B cell (primary cell): ENCODE results near the gene AQP12B. TPM values are rescaled to one million over a fixed set of nuclear protein-coding genes. Genes with fewer than 3 reads are reported as not detected.

Experiments used
- ATAC-seq: fragments of 200-7000 bp; cut with Tn5 transposase; one replicate; pipeline ENCODE4 v1.10.0; 2021; ENCODE audit warnings: low read depth, mild to moderate bottlenecking, moderate number of reproducible peaks, moderate library complexity
- CTCF ChIA-PET: fragments of 350-600 bp; sonication (Branson Sonifier 250); formaldehyde crosslinking; loops from one replicate; lab custom pipeline; 2021; ENCODE audit warnings: antibody characterized with exemption, inconsistent platforms; lab: Charles Lee
- POLR2A ChIA-PET: fragments of 350-600 bp; sonication (Branson Sonifier 250); formaldehyde crosslinking; loops from one replicate; lab custom pipeline; 2021; ENCODE audit warnings: antibody characterized with exemption; lab: Charles Lee
- DNase-seq: peaks from one replicate; pipeline ENCODE4 v3.0.0; 2013
- H2AFZ ChIP-seq: 2 replicates; pipeline ENCODE4 v1.6.1; 2012; ENCODE audit warnings: mild to moderate bottlenecking, low read depth, low read length; ENCODE audit not compliant: insufficient read depth, poor library complexity, severe bottlenecking
- H3K27ac ChIP-seq, 2 donors: 1 replicate in 1 of 2; 2 replicates in 1 of 2; pipeline ENCODE4 v1.5.1; 2012 to 2013; ENCODE audit warnings: low read length in 2 of 2, mild to moderate bottlenecking in 2 of 2, moderate library complexity in 1 of 2
- H3K27me3 ChIP-seq, 4 experiments: fragments of 200-600 bp in 1 of 4; sonication (generic) in 1 of 4; replicated peaks in 1 of 4; 1 replicate in 2 of 4; 2 replicates in 2 of 4; pipeline versions ENCODE4 v1.6.1 to v1.7.0; 2013 to 2016; ENCODE audit warnings: low read length in 3 of 4, mild to moderate bottlenecking in 2 of 4, mixed read lengths in 1 of 4, moderate library complexity in 1 of 4; ENCODE audit not compliant: insufficient read depth in 4 of 4, control insufficient read depth in 3 of 4; ENCODE audit errors: control extremely low read depth in 1 of 4
- H3K36me3 ChIP-seq, 2 experiments: replicated peaks in 1 of 2; 1 replicate in 1 of 2; 2 replicates in 1 of 2; pipeline versions ENCODE4 v1.6.1 to v1.7.1; 2013; ENCODE audit warnings: low read length in 1 of 2; ENCODE audit not compliant: insufficient read depth in 2 of 2, control insufficient read depth in 1 of 2; ENCODE audit errors: control extremely low read depth in 1 of 2, extremely low read depth in 1 of 2
- H3K4me1 ChIP-seq, 2 donors: fragments of 200-600 bp in 1 of 2; sonication (generic) in 1 of 2; 1 replicate in 1 of 2; 2 replicates in 1 of 2; pipeline versions ENCODE4 v1.5.1 to v1.6.1; 2013 to 2017; ENCODE audit warnings: low read length in 2 of 2; ENCODE audit not compliant: control insufficient read depth in 2 of 2, insufficient read depth in 2 of 2
- H3K4me2 ChIP-seq: replicated peaks from 2 replicates; pipeline ENCODE3; 2012; ENCODE audit warnings: mild to moderate bottlenecking, low read depth, low read length; ENCODE audit not compliant: poor library complexity, severe bottlenecking
- H3K4me3 ChIP-seq, 5 experiments: fragments of 200-600 bp in 1 of 5; sonication (generic) in 1 of 5; 1 replicate in 3 of 5; 2 replicates in 2 of 5; pipeline versions ENCODE4 v1.5.1 to v1.7.0; 2011 to 2016; ENCODE audit warnings: low read length in 4 of 5, mild to moderate bottlenecking in 4 of 5, low read depth in 2 of 5, control low read depth in 1 of 5, moderate library complexity in 1 of 5; ENCODE audit not compliant: insufficient read depth in 1 of 5; ENCODE audit errors: control extremely low read depth in 1 of 5, extremely low read depth in 1 of 5
- H3K79me2 ChIP-seq: fragments of 200-600 bp; sonication (generic); one replicate; pipeline ENCODE4 v1.6.0; 2016; ENCODE audit warnings: low read length; ENCODE audit not compliant: control insufficient read depth, insufficient read depth
- H3K9ac ChIP-seq: fragments of 200-600 bp; sonication (generic); 2 replicates; pipeline ENCODE4 v1.6.1; 2017; ENCODE audit warnings: mild to moderate bottlenecking, low read length, moderate library complexity
- H3K9me3 ChIP-seq, 3 donors: one replicate each; pipeline versions ENCODE4 v1.6.1 to v1.7.1; 2013; ENCODE audit warnings: low read length in 2 of 3; ENCODE audit not compliant: control insufficient read depth in 2 of 3, insufficient read depth in 1 of 3; ENCODE audit errors: control extremely low read depth in 1 of 3
- H4K20me1 ChIP-seq: 2 replicates; pipeline ENCODE4 v1.6.0; 2012; ENCODE audit warnings: mild to moderate bottlenecking, low read length; ENCODE audit not compliant: insufficient read depth, control insufficient read depth, poor library complexity, severe bottlenecking
- H3K27ac Mint-ChIP-seq: one replicate; pipeline ENCODE4 v1.8.0; 2021; ENCODE audit warnings: mixed read lengths
- H3K27me3 Mint-ChIP-seq: one replicate; pipeline ENCODE4 v1.8.0; 2021; ENCODE audit warnings: mixed read lengths
- H3K4me1 Mint-ChIP-seq: one replicate; pipeline ENCODE4 v1.8.0; 2021; ENCODE audit warnings: mixed read lengths
- H3K4me3 Mint-ChIP-seq: one replicate; pipeline ENCODE4 v1.8.0; 2021; ENCODE audit warnings: mixed read lengths
- H3K9me3 Mint-ChIP-seq: one replicate; pipeline ENCODE4 v1.8.0; 2022; ENCODE audit warnings: mixed read lengths; ENCODE audit not compliant: insufficient read depth
- EZH2 ChIP-seq: IDR thresholded peaks from 2 replicates; pipeline ENCODE4 v1.6.1; 2012; ENCODE audit warnings: borderline replicate concordance, low read depth, mild to moderate bottlenecking, moderate library complexity, low read length; ENCODE audit not compliant: insufficient read depth, poor library complexity, severe bottlenecking
- WGBS: methylation state at CpG from one replicate; pipeline ENCODE4 v1.1.5; 2013; ENCODE audit warnings: missing lambda C conversion rate; ENCODE audit not compliant: insufficient coverage; 5-methylcytosine and 5-hydroxymethylcytosine counted together
- intact Hi-C: fragments of 100-400 bp; cut with micrococcal nuclease; formaldehyde crosslinking; loops from one replicate; pipeline ENCODE4 v1.10.0; 2022
- polyA plus RNA-seq: library from polyadenylated mRNA; depleted of rRNA; stranded (reverse); fragments of >200 nt; gene quantifications from 2 replicates; pipeline ENCODE4 v1.2.3, GENCODE V29; 2012
- small RNA-seq: library from RNA; depleted of rRNA; stranded (forward); fragments of <200 nt; gene quantifications from one replicate; pipeline ENCODE3, GENCODE V24; 2012; ENCODE audit warnings: low replicate concordance, low read depth; ENCODE audit not compliant: insufficient read length
- total RNA-seq, 2 donors: library from RNA; stranded (reverse); fragments of 120-200 nt in 1 of 2; gene quantifications; 1 replicate in 1 of 2; 2 replicates in 1 of 2; pipeline versions ENCODE4 v1.2.3 to v1.2.4, GENCODE V29; 2013 to 2022
- TF ChIP-seq, protein P1 (sequence below): fragments of 200-600 bp; IDR thresholded peaks from one replicate; pipeline ENCODE4 v1.8.0; 2022; ENCODE audit warnings: antibody characterized with exemption, mild to moderate bottlenecking

AQP12B gene
- total and polyA plus RNA-seq, 2 donors (not counting 1 experiment from before 2014, with no cell fraction given): not detected

DNA sequence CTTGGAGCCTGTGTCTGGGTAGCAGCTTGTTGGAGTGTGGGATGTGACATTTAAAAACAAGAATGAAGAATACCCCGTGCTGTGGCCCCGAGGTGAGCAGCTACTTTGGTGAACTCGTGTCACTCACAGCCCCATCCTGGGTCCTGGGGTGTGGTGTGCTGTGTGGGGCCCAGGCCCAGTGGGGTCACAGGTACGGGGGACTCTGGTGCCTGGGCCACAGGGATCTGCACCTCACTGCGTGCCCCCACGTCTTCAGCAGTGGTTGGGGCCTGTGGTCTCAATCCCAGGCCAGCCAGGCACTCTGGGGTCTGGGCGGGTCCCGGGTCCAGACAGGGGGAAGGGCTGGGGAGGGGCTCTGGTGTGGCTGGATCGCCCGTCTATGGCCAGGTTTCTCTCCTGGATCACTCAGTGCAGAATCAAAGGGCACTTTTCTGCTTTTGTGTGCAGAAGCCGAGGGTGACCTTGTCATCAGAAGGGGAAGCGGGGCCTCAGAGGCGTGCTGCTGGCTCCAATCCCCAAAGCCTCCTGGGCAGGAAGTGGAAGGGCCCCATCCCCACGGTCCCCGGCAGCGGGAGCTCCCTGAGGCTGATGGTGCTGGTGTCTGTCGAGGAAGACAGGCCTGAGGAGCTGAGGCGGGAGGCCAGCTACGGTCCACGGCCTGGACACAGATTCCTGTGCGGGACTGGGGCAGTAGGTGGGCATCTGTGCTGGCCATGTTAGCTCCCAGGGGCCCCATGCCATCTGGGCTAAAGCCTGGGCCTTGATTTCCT is 56.0 kb downstream of the AQP12B start:
- Histone ChIP-seq H3K9me3 (peaks cover 0 to 3% (median 0%) of the 10 kb centered on the region in 3 donors), H3K4me2 (no peak overlapping the region), H2AFZ (no peak overlapping the region), H3K79me2 (no peaks in the 10 kb centered on the region), H3K4me3 (no peak overlapping the region), H3K36me3 (no peaks in the 10 kb centered on the region), H3K27me3 (peaks cover 0 to 10% (median 3%) of the 10 kb centered on the region in 4 experiments), H3K27ac (no peak overlapping the region), H3K4me1 (peaks cover 27 to 29% of the 10 kb centered on the region in 2 donors), H3K9ac (no peak overlapping the region), H4K20me1 (no peaks in the 10 kb centered on the region)
- intact Hi-C loops: no loop called here
- no peak for ATAC-seq
- ChIA-PET CTCF (interaction anchor here (0.5 kb wide), 1 partner anchor 1090 kb away, joined by 3 read pairs; no protein-coding TSS in a partner anchor), POLR2A (no interaction called here)
- Mint-ChIP-seq H3K9me3 (no peaks in the 10 kb centered on the region), H3K27ac (no peak overlapping the region), H3K4me3 (no peak overlapping the region), H3K27me3 (peaks cover 12% of the 10 kb centered on the region), H3K4me1 (peaks cover 7% of the 10 kb centered on the region)
- WGBS: 25% methylated on average over 21 of the region's 21 CpGs
- no peak for DNase-seq
- TF ChIP-seq EZH2: no peak
- TF ChIP-seq, protein P1, sequence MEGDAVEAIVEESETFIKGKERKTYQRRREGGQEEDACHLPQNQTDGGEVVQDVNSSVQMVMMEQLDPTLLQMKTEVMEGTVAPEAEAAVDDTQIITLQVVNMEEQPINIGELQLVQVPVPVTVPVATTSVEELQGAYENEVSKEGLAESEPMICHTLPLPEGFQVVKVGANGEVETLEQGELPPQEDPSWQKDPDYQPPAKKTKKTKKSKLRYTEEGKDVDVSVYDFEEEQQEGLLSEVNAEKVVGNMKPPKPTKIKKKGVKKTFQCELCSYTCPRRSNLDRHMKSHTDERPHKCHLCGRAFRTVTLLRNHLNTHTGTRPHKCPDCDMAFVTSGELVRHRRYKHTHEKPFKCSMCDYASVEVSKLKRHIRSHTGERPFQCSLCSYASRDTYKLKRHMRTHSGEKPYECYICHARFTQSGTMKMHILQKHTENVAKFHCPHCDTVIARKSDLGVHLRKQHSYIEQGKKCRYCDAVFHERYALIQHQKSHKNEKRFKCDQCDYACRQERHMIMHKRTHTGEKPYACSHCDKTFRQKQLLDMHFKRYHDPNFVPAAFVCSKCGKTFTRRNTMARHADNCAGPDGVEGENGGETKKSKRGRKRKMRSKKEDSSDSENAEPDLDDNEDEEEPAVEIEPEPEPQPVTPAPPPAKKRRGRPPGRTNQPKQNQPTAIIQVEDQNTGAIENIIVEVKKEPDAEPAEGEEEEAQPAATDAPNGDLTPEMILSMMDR: no peak

Small RNA genes lying within 50 kb of the gene (small RNA-seq; reads per million reads assigned to genes)
- gene AC011298.3: not detected

Other genes with a start within 250 kb of the AQP12B start
- 2.6 and 3.3 TPM in 2 replicates for gene GPC1, start 247.2 kb downstream of the AQP12B start, total RNA-seq
- 1.2 and 1.6 TPM in 2 replicates for gene GPC1, start 247.2 kb downstream of the AQP12B start, polyA plus RNA-seq
- gene ANKMY1, start 124.9 kb downstream of the AQP12B start, total RNA-seq: 72.1 and 73.4 TPM in 2 replicates
- 39.8 and 51.7 TPM in 2 replicates for gene ANKMY1, start 124.9 kb downstream of the AQP12B start, polyA plus RNA-seq
- 19.0 TPM in 2 replicates for gene DUSP28, start 122.5 kb downstream of the AQP12B start, total RNA-seq
- 19.1 and 20.2 TPM in 2 replicates for gene DUSP28, start 122.5 kb downstream of the AQP12B start, polyA plus RNA-seq
- gene RNPEPL1, start 114.4 kb downstream of the AQP12B start, total RNA-seq: 98.0 and 109 TPM in 2 replicates
- gene RNPEPL1, start 114.4 kb downstream of the AQP12B start, polyA plus RNA-seq: 99.9 and 103 TPM in 2 replicates
- 73.4 and 88.9 TPM in 2 replicates for gene CAPN10, start 96.2 kb downstream of the AQP12B start, total RNA-seq
- gene CAPN10, start 96.2 kb downstream of the AQP12B start, polyA plus RNA-seq: 79.7 and 92.1 TPM in 2 replicates
- 1.8 and 2.2 TPM in 2 replicates for gene GPR35, start 57.4 kb downstream of the AQP12B start, total RNA-seq
- gene GPR35, start 57.4 kb downstream of the AQP12B start, polyA plus RNA-seq: 9.6 and 14.0 TPM in 2 replicates
- not detected in 2 replicates for gene AQP12A, start 9.0 kb upstream of the AQP12B start, total RNA-seq
- not detected in 2 replicates for gene AQP12A, start 9.0 kb upstream of the AQP12B start, polyA plus RNA-seq
- gene KIF1A, start 137.3 kb upstream of the AQP12B start, total RNA-seq: not detected in 2 replicates
- gene KIF1A, start 137.3 kb upstream of the AQP12B start, polyA plus RNA-seq: not detected in 2 replicates
- not detected in 2 replicates for gene AGXT, start 185.9 kb upstream of the AQP12B start, total RNA-seq
- gene AGXT, start 185.9 kb upstream of the AQP12B start, polyA plus RNA-seq: not detected in 2 replicates
- not detected in 2 replicates for gene MAB21L4, start 213.3 kb upstream of the AQP12B start, total RNA-seq
- gene MAB21L4, start 213.3 kb upstream of the AQP12B start, polyA plus RNA-seq: not detected in 2 replicates
- gene CROCC2, start 223.5 kb upstream of the AQP12B start, total RNA-seq: not detected in 2 replicates
- not detected in 2 replicates for gene CROCC2, start 223.5 kb upstream of the AQP12B start, polyA plus RNA-seq